ENCODE data around the gene MUC2. TPM values are rescaled to one million over a fixed set of nuclear protein-coding genes. Genes with fewer than 3 reads are reported as not detected.
"Not testable (repeated sequence)": the region's sequence is repeated elsewhere in the genome, so short reads cannot be mapped to it uniquely, and the experiment has no call there.

MUC2 gene
- total RNA-seq, 1 donor from 2014 or later: not detected

GRCh38 chr11:1113405-1114201, 38.9 kb downstream of the MUC2 start:
- Histone ChIP-seq H3K9me3 (ENCODE audit: insufficient read depth, low read depth, low read length) (no peaks in the 10 kb centered on the region), H3K4me2 (ENCODE audit: low read length) (no peak overlapping the region), H3K4me3 (ENCODE audit: insufficient read depth, low read depth, low read length) (no peak overlapping the region), H3K27me3 (ENCODE audit: insufficient read depth, low read length) (no peaks in the 10 kb centered on the region), H2AFZ (ENCODE audit: low read depth, low read length) (no peak overlapping the region), H3K27ac (ENCODE audit: low read depth, low read length) (no peak overlapping the region), H3K9ac (ENCODE audit: low read length) (no peak overlapping the region), H3K36me3 (ENCODE audit: insufficient read depth, low read length) (no peaks in the 10 kb centered on the region), H4K20me1 (ENCODE audit: insufficient read depth, low read length) (no peaks in the 10 kb centered on the region), H3K79me2 (ENCODE audit: insufficient read depth, low read length) (no peaks in the 10 kb centered on the region), H3K4me1 (ENCODE audit: insufficient read depth, low read length) (no peaks in the 10 kb centered on the region)
- Mint-ChIP-seq H3K4me1 (ENCODE audit: low read depth, unreplicated experiment) (no peaks in the 10 kb centered on the region), H3K27ac (ENCODE audit: unreplicated experiment) (no peak overlapping the region), H3K27me3 (ENCODE audit: low read depth, unreplicated experiment) (peaks cover 43% of the 10 kb centered on the region), H3K4me3 (ENCODE audit: unreplicated experiment) (no peak overlapping the region), H3K9me3 (ENCODE audit: unreplicated experiment) (peaks cover under 1% of the 10 kb centered on the region), H3K36me3 (ENCODE audit: low read depth, unreplicated experiment) (no peaks in the 10 kb centered on the region)
- FAIRE-seq (no peak), DNase-seq (ENCODE audit: low read depth) (no peak)
- TF ChIP-seq CTCF (IDR thresholded peaks at IDR 0.05; ENCODE audit: insufficient read depth, low read depth, low read length) (no peak), EZH2 (IDR thresholded peaks at IDR 0.05; ENCODE audit: insufficient read depth, low read length) (no peak)

- H3K4me3 ChIP-seq (ENCODE audit: insufficient read depth, low read depth, low read length); H3K4me1 Mint-ChIP-seq (ENCODE audit: low read depth, unreplicated experiment); H3K4me2 ChIP-seq (ENCODE audit: low read length); FAIRE-seq; H2AFZ ChIP-seq (ENCODE audit: low read depth, low read length); H3K4me3 Mint-ChIP-seq (ENCODE audit: unreplicated experiment); DNase-seq (ENCODE audit: low read depth); H3K9me3 ChIP-seq (ENCODE audit: insufficient read depth, low read depth, low read length); H3K27ac Mint-ChIP-seq (ENCODE audit: unreplicated experiment); H3K27me3 ChIP-seq (ENCODE audit: insufficient read depth, low read length); H3K9me3 Mint-ChIP-seq (ENCODE audit: unreplicated experiment); H3K36me3 Mint-ChIP-seq (ENCODE audit: low read depth, unreplicated experiment); H3K79me2 ChIP-seq (ENCODE audit: insufficient read depth, low read length); H3K36me3 ChIP-seq (ENCODE audit: insufficient read depth, low read length); H3K27ac ChIP-seq (ENCODE audit: low read depth, low read length); H4K20me1 ChIP-seq (ENCODE audit: insufficient read depth, low read length); H3K9ac ChIP-seq (ENCODE audit: low read length); H3K4me1 ChIP-seq (ENCODE audit: insufficient read depth, low read length): not testable (repeated sequence)
- peaks cover 47% of the 10 kb centered on the region for H3K27me3 Mint-ChIP-seq (ENCODE audit: low read depth, unreplicated experiment)
Observed at GRCh38 chr11:1115292-1115691, 40.6 kb downstream of the MUC2 start.

GRCh38 chr11:1116104-1116503, 41.4 kb downstream of the MUC2 start:
- Histone ChIP-seq H4K20me1 (ENCODE audit: insufficient read depth, low read length) (no peaks in the 10 kb centered on the region), H3K27ac (ENCODE audit: low read depth, low read length) (no peak overlapping the region), H3K4me1 (ENCODE audit: insufficient read depth, low read length) (no peaks in the 10 kb centered on the region), H3K4me3 (ENCODE audit: insufficient read depth, low read depth, low read length) (no peak overlapping the region), H3K27me3 (ENCODE audit: insufficient read depth, low read length) (no peaks in the 10 kb centered on the region), H3K36me3 (ENCODE audit: insufficient read depth, low read length) (no peaks in the 10 kb centered on the region), H3K9ac (ENCODE audit: low read length) (no peak overlapping the region), H3K9me3 (ENCODE audit: insufficient read depth, low read depth, low read length) (no peaks in the 10 kb centered on the region), H2AFZ (ENCODE audit: low read depth, low read length) (no peak overlapping the region), H3K4me2 (ENCODE audit: low read length) (no peak overlapping the region), H3K79me2 (ENCODE audit: insufficient read depth, low read length) (no peaks in the 10 kb centered on the region)
- Mint-ChIP-seq H3K9me3 (ENCODE audit: unreplicated experiment) (peaks cover 3% of the 10 kb centered on the region), H3K27me3 (ENCODE audit: low read depth, unreplicated experiment) (peaks cover 48% of the 10 kb centered on the region), H3K36me3 (ENCODE audit: low read depth, unreplicated experiment) (no peaks in the 10 kb centered on the region), H3K27ac (ENCODE audit: unreplicated experiment) (no peak overlapping the region), H3K4me3 (ENCODE audit: unreplicated experiment) (no peak overlapping the region), H3K4me1 (ENCODE audit: low read depth, unreplicated experiment) (no peaks in the 10 kb centered on the region)
- no peak for TF ChIP-seq EZH2 (IDR thresholded peaks at IDR 0.05; ENCODE audit: insufficient read depth, low read length)
- no peak for TF ChIP-seq CTCF (IDR thresholded peaks at IDR 0.05; ENCODE audit: insufficient read depth, low read depth, low read length)
- no peak for FAIRE-seq
- no peak for DNase-seq (ENCODE audit: low read depth)

All from astrocyte (in vitro differentiated cells and primary cell).